Breast epithelium (tissue), 4 donors: Measurements from ENCODE around the gene NDST1. TPM values are rescaled to one million over a fixed set of nuclear protein-coding genes. Genes with fewer than 3 reads are reported as not detected.

Experiments used
- DNase-seq, 2 donors: peaks; one replicate each; pipeline ENCODE4 v3.0.0-alpha.2; 2019; ENCODE audit warnings: low spot score in 2 of 2
- H3K27ac ChIP-seq, 2 donors: fragments of 200-600 bp; sonication (generic) in 1 of 2; one replicate each; pipeline ENCODE4 v1.5.1; 2016 to 2019; ENCODE audit warnings: mild to moderate bottlenecking in 1 of 2
- H3K27me3 ChIP-seq, 2 donors: fragments of 200-600 bp; sonication (generic) in 1 of 2; one replicate each; pipeline versions ENCODE4 v1.5.1 to v1.6.0; 2017 to 2019; ENCODE audit warnings: control low read depth in 1 of 2, mild to moderate bottlenecking in 1 of 2
- H3K36me3 ChIP-seq: fragments of 200-600 bp; one replicate; pipeline ENCODE4 v1.5.1; 2019
- H3K4me1 ChIP-seq, 2 donors: fragments of 200-600 bp; sonication (generic); one replicate each; pipeline ENCODE4 v1.5.1; 2016 to 2019; ENCODE audit warnings: control low read depth in 1 of 2
- H3K4me3 ChIP-seq, 3 donors: fragments of 200-600 bp; sonication (generic); 1 replicate in 2 of 3; 2 replicates in 1 of 3; pipeline ENCODE4 v1.5.1; 2016 to 2019; ENCODE audit warnings: mild to moderate bottlenecking in 3 of 3, moderate library complexity in 2 of 3
- H3K9me3 ChIP-seq, 2 donors: fragments of 200-600 bp; sonication (generic) in 1 of 2; one replicate each; pipeline ENCODE4 v1.5.1; 2016 to 2019; ENCODE audit warnings: control low read depth in 1 of 2
- POLR2A ChIP-seq: fragments of 450-650 bp; IDR thresholded peaks from one replicate; pipeline ENCODE4 v1.6.1; 2016; ENCODE audit warnings: antibody characterized with exemption, mild to moderate bottlenecking, moderate library complexity
- POLR2AphosphoS5 ChIP-seq, 3 donors: sonication (generic); formaldehyde crosslinking; IDR thresholded peaks; one replicate each; pipeline ENCODE4 v1.6.1; 2017; ENCODE audit warnings: antibody characterized with exemption in 3 of 3
- intact Hi-C: fragments of 100-400 bp; cut with DNase I; formaldehyde crosslinking; loops from one replicate; pipeline ENCODE4 v1.15.1; 2023; ENCODE audit warnings: low total_unique reads
- total RNA-seq, 3 donors: library from RNA; depleted of rRNA; stranded (reverse); fragments of >200 nt; gene quantifications; one replicate each; pipeline ENCODE4 v1.1.0, GENCODE V29; 2016
- TF ChIP-seq, protein P1 (sequence below), 3 donors: fragments of 450-650 bp; IDR thresholded peaks; one replicate each; pipeline ENCODE4 v1.5.1; 2016 to 2017; ENCODE audit warnings: antibody characterized with exemption in 3 of 3, mild to moderate bottlenecking in 3 of 3, moderate library complexity in 3 of 3

Gene NDST1
- total RNA-seq, 3 donors from 2014 or later: 46.7 to 92.3 (median 74.1) TPM

DNA sequence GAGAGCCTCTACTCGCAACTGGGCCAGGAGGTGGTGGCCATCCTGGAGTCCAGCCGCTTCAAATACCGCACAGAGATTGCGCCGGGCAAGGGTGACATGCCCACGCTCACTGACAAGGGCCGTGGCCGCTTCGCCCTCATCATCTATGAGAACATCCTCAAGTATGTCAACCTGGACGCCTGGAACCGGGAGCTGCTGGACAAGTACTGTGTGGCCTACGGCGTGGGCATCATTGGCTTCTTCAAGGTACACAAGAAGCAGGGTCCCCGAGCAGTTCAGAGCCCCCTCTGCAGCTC lies 13.5 kb downstream of the NDST1 start:
- H3K4me1 ChIP-seq: peaks cover 4 to 21% of the 10 kb centered on the region in 2 donors
- no peaks in the 10 kb centered on the region for H3K27me3 ChIP-seq
- TF ChIP-seq POLR2AphosphoS5 (IDR thresholded peaks at IDR 0.05): no peak
- no peak for TF ChIP-seq POLR2A
- TF ChIP-seq, protein P1, sequence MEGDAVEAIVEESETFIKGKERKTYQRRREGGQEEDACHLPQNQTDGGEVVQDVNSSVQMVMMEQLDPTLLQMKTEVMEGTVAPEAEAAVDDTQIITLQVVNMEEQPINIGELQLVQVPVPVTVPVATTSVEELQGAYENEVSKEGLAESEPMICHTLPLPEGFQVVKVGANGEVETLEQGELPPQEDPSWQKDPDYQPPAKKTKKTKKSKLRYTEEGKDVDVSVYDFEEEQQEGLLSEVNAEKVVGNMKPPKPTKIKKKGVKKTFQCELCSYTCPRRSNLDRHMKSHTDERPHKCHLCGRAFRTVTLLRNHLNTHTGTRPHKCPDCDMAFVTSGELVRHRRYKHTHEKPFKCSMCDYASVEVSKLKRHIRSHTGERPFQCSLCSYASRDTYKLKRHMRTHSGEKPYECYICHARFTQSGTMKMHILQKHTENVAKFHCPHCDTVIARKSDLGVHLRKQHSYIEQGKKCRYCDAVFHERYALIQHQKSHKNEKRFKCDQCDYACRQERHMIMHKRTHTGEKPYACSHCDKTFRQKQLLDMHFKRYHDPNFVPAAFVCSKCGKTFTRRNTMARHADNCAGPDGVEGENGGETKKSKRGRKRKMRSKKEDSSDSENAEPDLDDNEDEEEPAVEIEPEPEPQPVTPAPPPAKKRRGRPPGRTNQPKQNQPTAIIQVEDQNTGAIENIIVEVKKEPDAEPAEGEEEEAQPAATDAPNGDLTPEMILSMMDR (IDR thresholded peaks at IDR 0.05): no peak
- no peak overlapping the region for H3K4me3 ChIP-seq
- DNase-seq: no peak
- H3K9me3 ChIP-seq: no peaks in the 10 kb centered on the region
- H3K27ac ChIP-seq: peak overlapping the region; percentile 45 to 54
- no peaks in the 10 kb centered on the region for H3K36me3 ChIP-seq
- intact Hi-C loops: no loop called here

DNA sequence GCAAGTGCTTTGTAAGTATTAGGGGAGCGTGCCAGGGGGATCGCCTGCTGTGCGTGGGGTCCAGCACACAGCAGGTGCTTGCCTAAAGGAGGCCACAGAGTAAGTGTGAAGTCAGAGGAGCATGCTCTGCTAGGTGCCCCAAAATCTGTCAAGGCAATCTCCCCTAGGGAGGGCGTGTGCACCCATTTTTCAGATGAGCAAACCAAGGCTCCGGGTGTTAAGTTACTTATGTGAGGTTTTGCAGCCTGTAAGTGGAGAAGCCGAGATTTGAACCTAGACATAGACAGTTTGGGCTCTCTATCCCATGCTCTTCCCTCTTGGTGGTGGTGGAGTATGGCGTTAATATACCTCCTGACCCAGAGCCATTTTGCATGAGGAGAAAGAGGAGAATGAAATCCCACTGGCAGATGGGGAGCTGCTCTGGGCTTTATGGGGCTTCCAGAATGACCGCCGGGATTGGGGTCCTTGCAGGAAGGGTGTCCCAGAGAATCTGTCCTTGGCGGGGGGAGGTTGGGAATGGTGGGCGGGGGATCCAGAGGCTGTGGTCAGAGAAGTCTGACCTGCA lies 14.1 kb downstream of the NDST1 start:
- peak overlapping the region; percentile 45 to 46 for H3K27ac ChIP-seq
- intact Hi-C loops: no loop called here
- H3K9me3 ChIP-seq: no peaks in the 10 kb centered on the region
- DNase-seq: no peak
- TF ChIP-seq POLR2A: no peak
- TF ChIP-seq, protein P1 (IDR thresholded peaks at IDR 0.05): no peak
- TF ChIP-seq POLR2AphosphoS5 (IDR thresholded peaks at IDR 0.05): no peak
- H3K36me3 ChIP-seq: no peaks in the 10 kb centered on the region
- H3K4me1 ChIP-seq: peaks cover 4 to 21% of the 10 kb centered on the region in 2 donors
- no peak overlapping the region for H3K4me3 ChIP-seq
- no peaks in the 10 kb centered on the region for H3K27me3 ChIP-seq

DNA sequence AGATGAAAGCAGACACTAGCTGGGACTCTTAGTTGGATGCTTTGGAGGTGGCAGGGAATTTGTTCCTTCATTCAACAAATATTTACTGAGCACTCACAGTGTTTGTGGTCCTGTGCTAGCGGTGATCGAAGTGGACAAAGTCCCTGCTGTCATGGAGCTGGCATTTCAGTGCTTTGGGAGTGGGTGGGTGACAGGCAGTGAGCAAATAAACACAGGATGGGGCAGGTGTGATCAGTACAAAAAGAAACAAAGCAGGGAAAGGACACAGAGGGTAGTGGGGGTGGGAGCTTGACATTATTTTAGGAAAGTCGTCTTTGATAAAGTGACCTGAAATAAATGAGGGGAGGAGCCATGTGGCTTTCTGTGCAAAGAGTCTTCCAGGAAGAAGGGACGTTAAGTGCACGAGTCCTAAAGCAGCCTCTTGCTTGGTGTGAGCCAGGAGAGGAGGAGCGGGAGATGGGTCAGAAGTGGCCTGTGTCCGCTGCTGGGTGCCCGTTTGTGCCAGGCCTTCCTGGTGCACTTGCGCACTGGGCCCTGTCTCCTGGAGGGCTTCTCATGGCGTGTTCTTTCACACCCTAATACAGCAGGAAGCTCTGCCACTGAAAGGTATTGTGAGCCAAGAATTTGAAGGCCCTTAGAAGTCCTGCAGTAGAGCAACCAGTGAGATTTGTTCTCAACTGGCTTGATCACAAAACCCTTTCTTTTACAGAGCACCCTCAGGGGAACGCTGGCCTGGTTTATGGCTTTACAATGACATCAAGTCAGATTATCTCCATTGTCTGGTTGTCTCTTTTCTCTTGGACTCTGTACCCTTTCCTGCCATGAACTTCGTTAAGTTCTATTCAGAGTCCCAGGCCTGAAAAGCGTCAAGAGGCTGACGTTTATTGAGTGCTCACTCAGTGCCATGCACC lies 14.8 kb downstream of the NDST1 start:
- Histone ChIP-seq H3K4me1 (peaks cover 4 to 19% of the 10 kb centered on the region in 2 donors), H3K9me3 (no peaks in the 10 kb centered on the region), H3K36me3 (no peaks in the 10 kb centered on the region), H3K4me3 (no peak overlapping the region), H3K27ac (peak overlapping the region; percentile 46 to 59), H3K27me3 (no peaks in the 10 kb centered on the region)
- intact Hi-C loops: no loop called here
- DNase-seq: no peak
- TF ChIP-seq POLR2AphosphoS5 (IDR thresholded peaks at IDR 0.05) (no peak), POLR2A (no peak)
- TF ChIP-seq, protein P1 (IDR thresholded peaks at IDR 0.05): no peak

DNA sequence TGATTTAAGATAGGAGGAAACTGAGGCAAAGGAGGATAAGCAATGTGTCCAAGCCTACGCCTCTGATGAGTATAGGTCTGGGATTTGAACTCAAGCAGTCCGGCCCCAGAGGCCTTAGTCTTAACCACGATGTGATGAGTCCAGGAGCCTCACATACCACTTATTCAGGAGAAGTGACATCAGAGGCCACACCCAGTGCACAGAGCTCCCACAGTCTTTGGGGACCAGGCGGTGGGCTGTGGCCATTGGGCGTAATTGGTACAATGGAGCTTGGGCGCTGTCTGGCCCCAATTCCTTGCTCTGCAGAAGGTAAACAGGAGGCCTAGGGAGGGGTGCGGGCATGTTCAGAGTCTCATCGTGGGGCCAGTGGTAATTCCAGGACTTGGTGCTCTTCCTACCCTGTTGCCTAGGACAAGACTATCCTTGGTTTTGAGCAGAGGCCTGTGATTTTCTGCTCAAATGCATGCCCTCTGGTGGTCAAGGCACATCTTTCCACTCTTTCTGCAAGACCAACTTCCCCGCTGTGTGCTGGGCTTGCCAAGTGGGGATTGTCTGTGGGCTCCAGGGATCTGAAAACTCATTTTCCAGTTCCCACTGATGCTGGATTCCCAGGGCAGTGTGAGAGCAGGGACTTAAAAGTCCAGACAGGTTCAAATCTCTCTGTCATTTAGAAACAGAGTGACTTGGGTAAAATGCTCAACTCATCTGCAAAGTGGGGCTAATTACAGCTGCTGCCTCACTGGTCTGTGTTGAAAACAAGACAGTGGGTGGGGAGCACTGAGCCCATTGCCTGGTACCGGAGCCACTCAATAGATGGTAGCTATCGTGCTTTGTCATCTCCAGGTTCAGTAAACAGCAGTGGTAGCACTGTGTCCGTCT lies 15.8 kb downstream of the NDST1 start:
- H3K9me3 ChIP-seq: no peaks in the 10 kb centered on the region
- no peak overlapping the region for H3K4me3 ChIP-seq
- no peaks in the 10 kb centered on the region for H3K27me3 ChIP-seq
- TF ChIP-seq POLR2A: no peak
- TF ChIP-seq, protein P1 (IDR thresholded peaks at IDR 0.05): peak; percentile 42 to 65 (median 56)
- TF ChIP-seq POLR2AphosphoS5 (IDR thresholded peaks at IDR 0.05): peak in 1 of 3 donors; percentile 22
- peak overlapping the region; percentile 8 to 59 for H3K27ac ChIP-seq
- DNase-seq: no peak
- no peaks in the 10 kb centered on the region for H3K36me3 ChIP-seq
- intact Hi-C loops: no loop called here
- H3K4me1 ChIP-seq: peaks cover 4 to 15% of the 10 kb centered on the region in 2 donors
